K562 (cell line): ENCODE data around the gene TMIGD3. TPM values are rescaled to one million over a fixed set of nuclear protein-coding genes. Genes with fewer than 3 reads are reported as not detected.

Experiments
- ATAC-seq: fragments of 200-7000 bp; cut with Tn5 transposase; 3 replicates; pipeline ENCODE4 v1.9.1; 2020; ENCODE audit warnings: moderate library complexity
- BruUV-seq: library from RNA; stranded (reverse); fragments of 400-500 nt; replicated peaks from 2 replicates; lab custom pipeline; 2021; lab: Mats Ljungman, UMichigan
- CTCF ChIA-PET: fragments of 300-600 bp; formaldehyde crosslinking; extraction: SDS; loops from one replicate; lab custom pipeline; 2021; ENCODE audit warnings: low intra/inter-chr PET ratio; lab: Yijun Ruan, JAX
- POLR2A ChIA-PET: fragments of 300-600, 350-650 bp; sonication (Branson Sonifier 250); formaldehyde crosslinking; extraction: SDS; loops from one replicate; lab custom pipeline; 2021; ENCODE audit warnings: antibody characterized with exemption, inconsistent platforms; lab: Yijun Ruan, JAX
- DNase-seq, 4 experiments: peaks; one replicate each; pipeline versions ENCODE4 v3.0.0 to v3.0.0-alpha.2; 2011 to 2018; ENCODE audit warnings: low spot score in 3 of 4, mixed read lengths in 3 of 4; ENCODE audit errors: extremely low read depth in 1 of 4
- FAIRE-seq: peaks from 2 replicates; lab custom pipeline; 2011; peaks lifted over from hg19 to GRCh38; lab: Jason Lieb, UNC
- H2AFZ ChIP-seq: 2 replicates; pipeline ENCODE4 v1.6.0; 2011; ENCODE audit warnings: low read depth, low read length, control low read depth, inconsistent platforms
- H3K27ac ChIP-seq: fragments of 200-600 bp; 3 replicates; pipeline ENCODE4 v1.8.0; 2011; ENCODE audit warnings: low read depth, mild to moderate bottlenecking, control low read depth, inconsistent platforms, low read length, moderate library complexity, mixed read lengths; ENCODE audit errors: extremely low read depth
- H3K27me3 ChIP-seq, 2 experiments: fragments of 300-600 bp in 1 of 2; 2 replicates in 1 of 2; 3 replicates in 1 of 2; pipeline versions ENCODE4 v1.6.0 to v1.8.0; 2011; ENCODE audit warnings: inconsistent platforms in 2 of 2, low read length in 2 of 2, mild to moderate bottlenecking in 1 of 2, mixed read lengths in 1 of 2, moderate library complexity in 1 of 2; ENCODE audit not compliant: control insufficient read depth in 2 of 2, insufficient read depth in 2 of 2
- H3K36me3 ChIP-seq: fragments of 300-600 bp; 3 replicates; pipeline ENCODE4 v1.8.0; 2011; ENCODE audit warnings: mild to moderate bottlenecking, low read length, inconsistent platforms; ENCODE audit not compliant: control insufficient read depth, insufficient read depth
- H3K4me1 ChIP-seq, 2 experiments: fragments of 200-600 bp in 1 of 2; replicated peaks in 1 of 2; 2 replicates in 1 of 2; 3 replicates in 1 of 2; pipeline versions ENCODE4 v1.5.1 to v1.8.0; 2011; ENCODE audit warnings: inconsistent platforms in 2 of 2, low read length in 2 of 2, mild to moderate bottlenecking in 1 of 2, mixed read lengths in 1 of 2, moderate library complexity in 1 of 2; ENCODE audit not compliant: control insufficient read depth in 2 of 2, insufficient read depth in 2 of 2
- H3K4me2 ChIP-seq: 2 replicates; pipeline ENCODE4 v1.6.1; 2011; ENCODE audit warnings: low read length, control low read depth, inconsistent platforms, mixed read lengths; ENCODE audit not compliant: insufficient read depth
- H3K4me3 ChIP-seq: fragments of 200-600 bp; sonication (generic), shearing (Covaris generic); 2 replicates; pipeline ENCODE4 v1.5.1; 2016; ENCODE audit warnings: control low read depth, inconsistent platforms
- H3K79me2 ChIP-seq: fragments of 200-600 bp; 3 replicates; pipeline ENCODE4 v1.8.0; 2011; ENCODE audit warnings: low read length, inconsistent platforms; ENCODE audit not compliant: control insufficient read depth, insufficient read depth
- H3K9ac ChIP-seq, 2 experiments: 2 replicates each; pipeline versions ENCODE4 v1.6.0 to v1.6.1; 2011; ENCODE audit warnings: low read depth in 2 of 2, low read length in 2 of 2, control low read depth in 1 of 2, inconsistent platforms in 1 of 2, mild to moderate bottlenecking in 1 of 2, mixed read lengths in 1 of 2; ENCODE audit not compliant: insufficient read depth in 1 of 2
- H3K9me1 ChIP-seq: one replicate; pipeline ENCODE4 v1.6.0; 2011; ENCODE audit warnings: inconsistent platforms, mild to moderate bottlenecking, low read length, moderate library complexity; ENCODE audit not compliant: control insufficient read depth, insufficient read depth
- H3K9me3 ChIP-seq: replicated peaks from 2 replicates; pipeline ENCODE4 v1.5.1; 2011; ENCODE audit warnings: low read depth, low read length, inconsistent platforms; ENCODE audit not compliant: control insufficient read depth, insufficient read depth
- H4K20me1 ChIP-seq: replicated peaks from 2 replicates; pipeline ENCODE4 v1.6.1; 2011; ENCODE audit warnings: low read length, inconsistent platforms, mixed read lengths; ENCODE audit not compliant: control insufficient read depth, insufficient read depth
- ARID1B ChIP-seq: fragments of 450-650 bp; IDR thresholded peaks from 2 replicates; pipeline ENCODE4 v1.6.1; 2016; ENCODE audit warnings: antibody characterized with exemption, mild to moderate bottlenecking, inconsistent platforms
- ATF1 ChIP-seq, 2 experiments: fragments of 450-650 bp in 1 of 2; IDR thresholded peaks; 2 replicates each; pipeline ENCODE4 v1.6.1; 2016; ENCODE audit warnings: missing compliant biosample characterization in 1 of 2, missing genetic modification characterization in 1 of 2
- CREB1 ChIP-seq, 2 experiments: sonication (generic) in 1 of 2; formaldehyde crosslinking in 1 of 2; IDR thresholded peaks; 2 replicates each; pipeline versions ENCODE4 v1.6.1 to v1.8.0; 2012 to 2022; ENCODE audit warnings: inconsistent platforms in 1 of 2, mild to moderate bottlenecking in 1 of 2, missing genetic modification reagents in 1 of 2, moderate library complexity in 1 of 2
- FOXA1 ChIP-seq: fragments of 450-650 bp; IDR thresholded peaks from 2 replicates; pipeline ENCODE4 v1.6.1; 2016; ENCODE audit warnings: mild to moderate bottlenecking, borderline replicate concordance
- MAFG ChIP-seq: fragments of 450-650 bp; conservative IDR thresholded peaks from 2 replicates; pipeline ENCODE4 v1.6.1; 2016; ENCODE audit warnings: missing genetic modification characterization, missing compliant biosample characterization
- MTA3 ChIP-seq: fragments of 450-650 bp; formaldehyde crosslinking; IDR thresholded peaks from 2 replicates; pipeline ENCODE4 v1.6.1; 2017; ENCODE audit warnings: mild to moderate bottlenecking, borderline replicate concordance
- POLR2H ChIP-seq: IDR thresholded peaks from 2 replicates; pipeline ENCODE4 v1.6.1; 2016; ENCODE audit warnings: missing genetic modification characterization, low read depth, mild to moderate bottlenecking, control low read depth, missing compliant biosample characterization, moderate library complexity
- RBM25 ChIP-seq: fragments of 200-400 bp; formaldehyde crosslinking; IDR thresholded peaks from 2 replicates; pipeline ENCODE4 v1.6.1; 2018; ENCODE audit warnings: low read length, low read depth, moderate library complexity; ENCODE audit not compliant: severe bottlenecking
- SETDB1 ChIP-seq: IDR thresholded peaks from one replicate; pipeline ENCODE4 v1.6.1; 2012; ENCODE audit warnings: low read length, control low read depth, inconsistent platforms
- STAG1 ChIP-seq: sonication (generic); formaldehyde crosslinking; IDR thresholded peaks from 2 replicates; pipeline ENCODE4 v1.5.0; 2020; ENCODE audit warnings: missing genetic modification reagents, borderline replicate concordance
- ZBTB7A ChIP-seq: IDR thresholded peaks from 2 replicates; pipeline ENCODE4 v1.6.1; 2011; ENCODE audit warnings: low read depth, mild to moderate bottlenecking, low read length, moderate library complexity, borderline replicate concordance; ENCODE audit not compliant: control insufficient read depth
- WGBS: fragments of 100-300 bp; shearing (Covaris generic); methylation state at CpG from one replicate; pipeline ENCODE4 v1.1.6; 2016; ENCODE audit warnings: low coverage, mixed read lengths; ENCODE audit not compliant: insufficient coverage; ENCODE audit errors: missing lambda C conversion rate; 5-methylcytosine and 5-hydroxymethylcytosine counted together
- in situ Hi-C: fragments of 300-500 bp; cut with MboI; formaldehyde crosslinking; loops from 4 replicates; pipeline ENCODE4 v1.15.0; 2018; ENCODE audit warnings: inconsistent platforms, mixed read lengths
- intact Hi-C: fragments of 100-400 bp; cut with micrococcal nuclease; formaldehyde crosslinking; loops from 2 replicates; pipeline ENCODE4 v1.14.2; 2022
- polyA plus RNA-seq, 8 experiments: library from polyadenylated mRNA; depleted of rRNA in 4 of 8; stranded (reverse) in 5 of 8; unstranded in 3 of 8; fragments of >200 nt; fragmentation: Nextera tagmentation in 2 of 8; fragmentation: Illumina TruSeq in 1 of 8; extraction: Ambion mirVana in 2 of 8; extraction: Trizol in 1 of 8; gene quantifications; 2 replicates each; pipeline versions ENCODE4 v1.2.1 to v1.2.3, GENCODE V29; 2011 to 2014; ENCODE audit warnings: inconsistent platforms in 1 of 8, missing spikeins in 1 of 8
- total RNA-seq, 7 experiments: library from RNA; depleted of rRNA in 6 of 7; stranded (reverse); fragments of >200 nt in 6 of 7; fragmentation: Illumina TruSeq in 2 of 7; extraction: Trizol in 2 of 7; gene quantifications; 2 replicates each; pipeline versions ENCODE4 v1.2.1 to v1.2.3, GENCODE V29; 2011 to 2021; ENCODE audit warnings: low replicate concordance in 1 of 7
- TF ChIP-seq, protein P1 (sequence below): conservative IDR thresholded peaks from 2 replicates; pipeline ENCODE4 v1.6.1; 2011; ENCODE audit warnings: low read depth, mild to moderate bottlenecking, low read length; ENCODE audit not compliant: control insufficient read depth
- TF ChIP-seq, protein P2 (sequence below), 2 experiments: fragments of 450-650 bp in 1 of 2; sonication (generic) in 1 of 2; formaldehyde crosslinking in 1 of 2; IDR thresholded peaks in 1 of 2; conservative IDR thresholded peaks in 1 of 2; 2 replicates each; pipeline versions ENCODE4 v1.6.1 to v1.8.1; 2016 to 2023; ENCODE audit warnings: mild to moderate bottlenecking in 2 of 2, moderate library complexity in 2 of 2, inconsistent platforms in 1 of 2, missing genetic modification reagents in 1 of 2
- TF ChIP-seq, protein P3 (sequence below): fragments of 250-450 bp; sonication (Bioruptor Pico); IDR thresholded peaks from 2 replicates; pipeline ENCODE4 v1.5.0; 2020; ENCODE audit warnings: mild to moderate bottlenecking, borderline replicate concordance

TMIGD3 gene
- total and polyA plus RNA-seq, 9 of the 15 experiments (the other 6 are each of a cell fraction or from before 2014, with no cell fraction given): 0.11 to 0.13 (median 0.11) TPM; not detected in 6

DNA sequence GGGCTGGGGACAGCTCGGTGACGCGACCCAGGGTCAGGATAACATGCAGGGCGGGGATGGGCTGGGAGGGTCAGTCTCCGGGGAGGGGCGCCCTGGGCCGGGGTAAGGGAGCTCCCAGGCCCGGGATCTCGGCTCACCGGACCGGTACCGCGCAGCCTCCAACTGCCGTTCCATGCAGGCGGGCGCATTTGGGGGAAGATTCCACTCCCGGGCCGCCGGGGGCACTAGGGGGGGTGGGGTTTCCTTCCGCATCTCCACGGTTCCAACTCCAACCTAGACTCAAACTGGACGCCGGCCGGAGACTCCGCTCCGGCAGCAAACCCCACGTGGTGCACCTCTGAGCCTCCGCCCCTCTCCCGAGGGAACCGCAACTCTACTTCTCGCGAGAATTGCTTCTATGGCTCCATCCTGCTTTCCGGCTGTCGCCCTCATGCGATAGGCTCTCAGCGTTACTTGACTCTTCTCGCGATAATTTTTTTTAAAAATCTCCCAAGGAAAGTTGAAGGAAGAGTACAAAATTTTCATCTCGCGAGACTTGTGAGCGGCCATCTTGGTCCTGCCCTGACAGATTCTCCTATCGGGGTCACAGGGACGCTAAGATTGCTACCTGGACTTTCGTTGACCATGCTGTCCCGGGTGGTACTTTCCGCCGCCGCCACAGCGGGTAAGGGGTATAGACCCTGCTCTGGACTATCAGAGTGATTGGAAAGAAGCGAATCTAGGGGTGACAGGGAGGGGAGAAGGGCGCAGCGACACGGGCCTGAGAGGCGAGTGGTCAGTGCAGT lies 54.3 kb downstream of the TMIGD3 start, which contains the start of the genes ATP5PB and WDR77 (continued):
- TF ChIP-seq POLR2H (peak; percentile 92), MTA3 (no peak)
- TF ChIP-seq, protein P1, sequence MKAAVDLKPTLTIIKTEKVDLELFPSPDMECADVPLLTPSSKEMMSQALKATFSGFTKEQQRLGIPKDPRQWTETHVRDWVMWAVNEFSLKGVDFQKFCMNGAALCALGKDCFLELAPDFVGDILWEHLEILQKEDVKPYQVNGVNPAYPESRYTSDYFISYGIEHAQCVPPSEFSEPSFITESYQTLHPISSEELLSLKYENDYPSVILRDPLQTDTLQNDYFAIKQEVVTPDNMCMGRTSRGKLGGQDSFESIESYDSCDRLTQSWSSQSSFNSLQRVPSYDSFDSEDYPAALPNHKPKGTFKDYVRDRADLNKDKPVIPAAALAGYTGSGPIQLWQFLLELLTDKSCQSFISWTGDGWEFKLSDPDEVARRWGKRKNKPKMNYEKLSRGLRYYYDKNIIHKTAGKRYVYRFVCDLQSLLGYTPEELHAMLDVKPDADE: peak; percentile 51

- no TSS peak for BruUV-seq
- ATAC-seq (peak; percentile 40), FAIRE-seq (no peak), DNase-seq (peak; percentile 48 to 56 (median 54))
- Histone ChIP-seq H3K79me2 (peaks cover 80% of the 10 kb centered on the region), H2AFZ (peak overlapping the region; percentile 76), H3K9ac (peak overlapping the region; percentile 98 to 99), H3K4me2 (peak overlapping the region; percentile 99), H3K9me1 (no peaks in the 10 kb centered on the region), H3K9me3 (no peaks in the 10 kb centered on the region), H3K27ac (peak overlapping the region; percentile 75), H4K20me1 (no peaks in the 10 kb centered on the region), H3K4me1 (peaks cover 9 to 28% of the 10 kb centered on the region in 2 experiments; a peak in 4 of 5 replicates), H3K36me3 (peaks cover 82% of the 10 kb centered on the region), H3K27me3 (no peaks in the 10 kb centered on the region), H3K4me3 (peak overlapping the region; percentile 76)
- CTCF ChIA-PET: no interaction called here
- under 1% methylated on average over 25 of the region's 25 CpGs for WGBS
- POLR2A ChIA-PET: interaction anchor here (0.5 to 5.4 kb wide), 13 partner anchors 10 to 1128 kb away, joined by 3 to 40 read pairs (median 4); no protein-coding TSS in a partner anchor
- intact Hi-C loops (no loop called here), in situ Hi-C loops (no loop called here)
- TF ChIP-seq FOXA1 (no peak), ARID1B (0 out of 2 replicates have a peak, but pooled peaks have one; percentile 23), CREB1 (IDR thresholded peaks at IDR 0.05) (no peak), CREB1 (CRISPR knock-in tag; IDR thresholded peaks at IDR 0.05) (peak; percentile 41), RBM25 (no peak), MAFG (no peak), STAG1 (CRISPR knock-in tag) (no peak), SETDB1 (no peak), ATF1 (CRISPR knock-in tag; IDR thresholded peaks at IDR 0.05) (no peak), ATF1 (tag; IDR thresholded peaks at IDR 0.05) (peak; percentile 12; the same call in 1 of the 2 replicates), ZBTB7A (peak; percentile 47; the same call in 1 of the 2 replicates)
- TF ChIP-seq, protein P2, sequence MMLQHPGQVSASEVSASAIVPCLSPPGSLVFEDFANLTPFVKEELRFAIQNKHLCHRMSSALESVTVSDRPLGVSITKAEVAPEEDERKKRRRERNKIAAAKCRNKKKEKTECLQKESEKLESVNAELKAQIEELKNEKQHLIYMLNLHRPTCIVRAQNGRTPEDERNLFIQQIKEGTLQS (IDR thresholded peaks at IDR 0.05): peak; percentile 33
- TF ChIP-seq, protein P2 (CRISPR knock-in tag; conservative IDR thresholded peaks at IDR 0.05): no peak
- TF ChIP-seq, protein P3, sequence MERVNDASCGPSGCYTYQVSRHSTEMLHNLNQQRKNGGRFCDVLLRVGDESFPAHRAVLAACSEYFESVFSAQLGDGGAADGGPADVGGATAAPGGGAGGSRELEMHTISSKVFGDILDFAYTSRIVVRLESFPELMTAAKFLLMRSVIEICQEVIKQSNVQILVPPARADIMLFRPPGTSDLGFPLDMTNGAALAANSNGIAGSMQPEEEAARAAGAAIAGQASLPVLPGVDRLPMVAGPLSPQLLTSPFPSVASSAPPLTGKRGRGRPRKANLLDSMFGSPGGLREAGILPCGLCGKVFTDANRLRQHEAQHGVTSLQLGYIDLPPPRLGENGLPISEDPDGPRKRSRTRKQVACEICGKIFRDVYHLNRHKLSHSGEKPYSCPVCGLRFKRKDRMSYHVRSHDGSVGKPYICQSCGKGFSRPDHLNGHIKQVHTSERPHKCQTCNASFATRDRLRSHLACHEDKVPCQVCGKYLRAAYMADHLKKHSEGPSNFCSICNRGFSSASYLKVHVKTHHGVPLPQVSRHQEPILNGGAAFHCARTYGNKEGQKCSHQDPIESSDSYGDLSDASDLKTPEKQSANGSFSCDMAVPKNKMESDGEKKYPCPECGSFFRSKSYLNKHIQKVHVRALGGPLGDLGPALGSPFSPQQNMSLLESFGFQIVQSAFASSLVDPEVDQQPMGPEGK: no peak
These were observed 54.9 kb downstream of the TMIGD3 start for GRCh38 chr1:111448482-111448917.
